Lung (tissue), 12 donors: ENCODE measurements around the gene HINT1. TPM values are rescaled to one million over a fixed set of nuclear protein-coding genes. Genes with fewer than 3 reads are reported as not detected.
A peak's percentile ranks its signal among the peaks of the same experiment; 100 is the strongest.

Experiments
- ATAC-seq: fragments of 200-7000 bp; cut with Tn5 transposase; one replicate; pipeline ENCODE4 v1.9.1; 2020; ENCODE audit warnings: moderate number of reproducible peaks; ENCODE audit not compliant: insufficient read depth, low FRiP score
- DNase-seq, 3 donors: peaks; one replicate each; pipeline ENCODE4 v3.0.0-alpha.2; 2013 to 2017
- H3K27ac ChIP-seq, 2 donors: one replicate each; pipeline ENCODE4 v1.5.1; 2013; ENCODE audit warnings: mild to moderate bottlenecking in 2 of 2, moderate library complexity in 2 of 2, control low read depth in 1 of 2, inconsistent platforms in 1 of 2, low read depth in 1 of 2, low read length in 1 of 2
- H3K27me3 ChIP-seq, 3 donors: one replicate each; pipeline ENCODE4 v1.5.1; 2013; ENCODE audit warnings: low read length in 2 of 3; ENCODE audit not compliant: control insufficient read depth in 3 of 3, insufficient read depth in 3 of 3
- H3K36me3 ChIP-seq, 4 donors: one replicate each; pipeline ENCODE4 v1.5.1; 2013; ENCODE audit warnings: low read length in 4 of 4, mild to moderate bottlenecking in 1 of 4, moderate library complexity in 1 of 4; ENCODE audit not compliant: control insufficient read depth in 4 of 4, insufficient read depth in 4 of 4
- H3K4me1 ChIP-seq, 5 donors: one replicate each; pipeline ENCODE4 v1.5.1; 2013; ENCODE audit warnings: low read length in 5 of 5, mild to moderate bottlenecking in 2 of 5, moderate library complexity in 1 of 5; ENCODE audit not compliant: control insufficient read depth in 5 of 5, insufficient read depth in 5 of 5
- H3K4me3 ChIP-seq: one replicate; pipeline ENCODE4 v1.5.1; 2013; ENCODE audit warnings: mild to moderate bottlenecking, control low read depth, moderate library complexity
- H3K9ac ChIP-seq, 2 donors: one replicate each; pipeline ENCODE4 v1.5.1; 2013; ENCODE audit warnings: low read length in 2 of 2, control low read depth in 1 of 2; ENCODE audit not compliant: insufficient read depth in 1 of 2
- H3K9me3 ChIP-seq, 4 donors: one replicate each; pipeline ENCODE4 v1.5.1; 2013; ENCODE audit warnings: low read length in 3 of 4, mild to moderate bottlenecking in 1 of 4, moderate library complexity in 1 of 4; ENCODE audit not compliant: control insufficient read depth in 4 of 4, insufficient read depth in 3 of 4
- CTCF ChIP-seq: IDR thresholded peaks from 2 replicates; pipeline ENCODE4 v1.5.1; 2012; ENCODE audit warnings: mild to moderate bottlenecking; ENCODE audit errors: control extremely low read depth, extremely low read depth
- WGBS, 2 donors: extraction: QIAGEN DNeasy Blood & Tissue Kit; methylation state at CpG; one replicate each; pipeline ENCODE4 v1.1.7; 2013; 5-methylcytosine and 5-hydroxymethylcytosine counted together
- polyA plus RNA-seq, 2 donors: library from polyadenylated mRNA; stranded (reverse); fragments of 200-250 nt; gene quantifications; one replicate each; pipeline ENCODE4 v1.2.1, GENCODE V29; 2013
- total RNA-seq, 2 donors: library from RNA; depleted of rRNA in 1 of 2; stranded (reverse); fragments of >200 nt in 1 of 2; gene quantifications; one replicate each; pipeline ENCODE4 v1.2.1, GENCODE V29; 2014 to 2021
- donor health status: control.
- donor health status: control.
- donor health status: Bipolar disorder and iron deficiency.
- donor health status: healthy.
- donor health status: DM: yes; HTN: yes; CAD: no.

Gene HINT1
- total and polyA plus RNA-seq, 4 donors, result 125 to 259 (median 182) TPM

GRCh38 chr5:131211669-131212068 lies 46.6 kb upstream of the HINT1 start:
- Histone ChIP-seq H3K36me3 (no peaks in the 10 kb centered on the region), H3K27me3 (no peaks in the 10 kb centered on the region), H3K27ac (no peak overlapping the region), H3K4me3 (no peak overlapping the region), H3K9ac (no peak overlapping the region), H3K9me3 (no peaks in the 10 kb centered on the region), H3K4me1 (no peaks in the 10 kb centered on the region)
- ATAC-seq (no peak), DNase-seq (no peak)
- 94 to 97% methylated on average over 5 of the region's 5 CpGs for WGBS, 2 donors
- no peak for TF ChIP-seq CTCF

- no peak overlapping the region for H3K4me3 ChIP-seq
- no peak overlapping the region for H3K27ac ChIP-seq
- no peaks in the 10 kb centered on the region for H3K36me3 ChIP-seq
- ATAC-seq (no peak), DNase-seq (no peak)
- no peak overlapping the region for H3K9ac ChIP-seq
- no peak for TF ChIP-seq CTCF
- no peaks in the 10 kb centered on the region for H3K27me3 ChIP-seq
- H3K4me1 ChIP-seq, result no peaks in the 10 kb centered on the region
- no peaks in the 10 kb centered on the region for H3K9me3 ChIP-seq
These were observed 45.1 kb upstream of the HINT1 start for GRCh38 chr5:131210151-131210510.

- Histone ChIP-seq H3K4me1 (no peaks in the 10 kb centered on the region), H3K36me3 (no peaks in the 10 kb centered on the region), H3K4me3 (no peak overlapping the region), H3K9ac (no peak overlapping the region), H3K9me3 (no peaks in the 10 kb centered on the region), H3K27me3 (no peaks in the 10 kb centered on the region), H3K27ac (no peak overlapping the region)
- WGBS, 2 donors, result 21 to 39% methylated on average over 6 of the region's 6 CpGs
- TF ChIP-seq CTCF, result no peak
- no peak for DNase-seq
- ATAC-seq, result peak; percentile 53
These were observed 44.6 kb upstream of the HINT1 start for GRCh38 chr5:131209506-131210150.

GRCh38 chr5:131209175-131209505 lies 44.1 kb upstream of the HINT1 start:
- Histone ChIP-seq H3K27ac (no peak overlapping the region), H3K4me1 (no peaks in the 10 kb centered on the region), H3K9me3 (no peaks in the 10 kb centered on the region), H3K4me3 (no peak overlapping the region), H3K9ac (no peak overlapping the region), H3K36me3 (no peaks in the 10 kb centered on the region), H3K27me3 (no peaks in the 10 kb centered on the region)
- DNase-seq (no peak), ATAC-seq (no peak)
- TF ChIP-seq CTCF, result no peak
- 40 to 72% methylated on average over 1 of the region's 1 CpG for WGBS, 2 donors
